Subcutaneous abdominal adipose tissue (tissue), 5 donors: ENCODE results near the gene DDTL.
"Not testable (repeated sequence)": the region's sequence is repeated elsewhere in the genome, so short reads cannot be mapped to it uniquely, and the experiment has no call there.

Source experiments
- H3K27ac ChIP-seq: one replicate; pipeline ENCODE4 v1.7.0; 2013; ENCODE audit warnings: low read depth, mild to moderate bottlenecking, inconsistent platforms, low read length, moderate library complexity
- H3K27me3 ChIP-seq, 5 donors: one replicate each; pipeline ENCODE4 v1.7.0; 2013; ENCODE audit warnings: low read length in 5 of 5, inconsistent platforms in 1 of 5; ENCODE audit not compliant: control insufficient read depth in 5 of 5, insufficient read depth in 4 of 5
- H3K36me3 ChIP-seq, 5 donors: one replicate each; pipeline ENCODE4 v1.7.0; 2013; ENCODE audit warnings: low read length in 5 of 5; ENCODE audit not compliant: control insufficient read depth in 5 of 5, insufficient read depth in 5 of 5
- H3K4me1 ChIP-seq, 5 donors: one replicate each; pipeline ENCODE4 v1.7.0; 2013; ENCODE audit warnings: low read length in 5 of 5, mild to moderate bottlenecking in 3 of 5, moderate library complexity in 1 of 5; ENCODE audit not compliant: control insufficient read depth in 5 of 5, insufficient read depth in 5 of 5
- H3K4me3 ChIP-seq, 5 donors: one replicate each; pipeline ENCODE4 v1.7.0; 2013; ENCODE audit warnings: low read length in 5 of 5, low read depth in 1 of 5
- H3K9ac ChIP-seq, 5 donors: one replicate each; pipeline ENCODE4 v1.7.0; 2013; ENCODE audit warnings: low read length in 5 of 5, mild to moderate bottlenecking in 4 of 5, moderate library complexity in 3 of 5
- H3K9me3 ChIP-seq, 5 donors: one replicate each; pipeline ENCODE4 v1.7.0; 2013; ENCODE audit warnings: low read length in 5 of 5; ENCODE audit not compliant: control insufficient read depth in 5 of 5
- donor health status: healthy.
- donor health status: healthy.
- donor health status: healthy.
- donor health status: healthy.
- donor health status: healthy.

DDTL gene

DNA sequence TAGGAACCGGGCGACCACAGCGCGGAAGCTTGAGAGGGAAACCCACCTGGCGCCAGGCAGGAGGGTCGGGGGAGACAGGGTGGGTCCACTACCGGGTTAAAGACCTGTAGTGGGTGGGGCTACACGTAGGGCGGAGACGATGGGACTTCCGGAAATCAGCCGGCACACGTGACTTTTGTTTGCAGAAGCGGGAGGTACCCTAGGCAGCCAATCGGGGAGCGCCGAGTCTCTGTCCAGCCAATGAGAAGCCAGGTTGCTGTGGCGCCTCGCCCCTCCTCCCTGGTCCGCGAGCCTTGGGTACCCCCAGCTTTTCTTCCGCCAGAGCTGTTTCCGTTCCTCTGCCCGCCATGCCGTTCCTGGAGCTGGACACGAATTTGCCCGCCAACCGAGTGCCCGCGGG lies at the start of gene DDTL:
TSS of gene DDTL (plus strand) at position 321 of the 400 bp plus-strand sequence. CDS start at position 348, 27 bp downstream.
- H3K27me3 ChIP-seq, H3K4me3 ChIP-seq, H3K27ac ChIP-seq, H3K9me3 ChIP-seq, H3K9ac ChIP-seq: not testable (repeated sequence)
- Histone ChIP-seq H3K4me1 (peaks cover 0 to 14% (median 10%) of the 10 kb centered on the region in 5 donors), H3K36me3 (peaks cover 0 to 26% (median 25%) of the 10 kb centered on the region in 5 donors)

DNA sequence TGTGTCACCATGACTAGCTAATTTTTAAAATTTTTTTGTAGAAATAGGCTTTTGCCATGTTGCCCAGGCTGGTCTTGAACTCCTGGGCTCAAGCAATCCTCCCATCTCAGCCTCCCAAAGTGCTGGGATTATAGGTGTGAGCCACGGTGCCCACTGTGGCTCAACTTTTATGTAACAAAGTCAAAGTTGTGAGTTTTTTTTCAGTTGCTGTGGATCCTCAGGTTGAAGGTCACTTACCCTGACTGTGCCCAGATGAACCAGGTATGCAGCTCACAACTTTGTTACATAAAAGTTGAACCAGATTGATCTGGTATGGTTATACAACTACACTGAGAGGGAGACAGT lies 46.4 kb upstream of the DDTL start:
- H3K9me3 ChIP-seq, H3K9ac ChIP-seq, H3K27ac ChIP-seq, H3K4me3 ChIP-seq, H3K27me3 ChIP-seq, H3K4me1 ChIP-seq: not testable (repeated sequence)
- H3K36me3 ChIP-seq = peaks cover 0 to 23% (median 4%) of the 10 kb centered on the region in 5 donors

GRCh38 chr22:23921586-23922201 lies 45.0 kb upstream of the DDTL start:
- H3K27me3 ChIP-seq, H3K4me3 ChIP-seq: not testable (repeated sequence)
- peaks cover 0 to 30% (median 8%) of the 10 kb centered on the region in 5 donors for H3K36me3 ChIP-seq

GRCh38 chr22:23922921-23923320 lies 43.8 kb upstream of the DDTL start:
- Histone ChIP-seq H3K27me3 (no peaks in the 10 kb centered on the region), H3K27ac (no peak overlapping the region), H3K36me3 (peaks cover 0 to 30% (median 8%) of the 10 kb centered on the region in 5 donors), H3K9me3 (peaks cover 0 to 8% (median 7%) of the 10 kb centered on the region in 5 donors), H3K4me3 (no peak overlapping the region), H3K9ac (no peak overlapping the region), H3K4me1 (no peaks in the 10 kb centered on the region)

More at GRCh38 chr22:23921586-23922201, 45.0 kb upstream of the DDTL start:
- H3K9me3 ChIP-seq, H3K27ac ChIP-seq, H3K9ac ChIP-seq, H3K4me1 ChIP-seq: not testable (repeated sequence)

- no peak overlapping the region for H3K4me3 ChIP-seq
- no peaks in the 10 kb centered on the region for H3K4me1 ChIP-seq
- peaks cover 0 to 26% (median 8%) of the 10 kb centered on the region in 5 donors for H3K36me3 ChIP-seq
- no peak overlapping the region for H3K9ac ChIP-seq
- H3K27ac ChIP-seq = no peak overlapping the region
- no peaks in the 10 kb centered on the region for H3K27me3 ChIP-seq
- peaks cover 0 to 8% (median 7%) of the 10 kb centered on the region in 5 donors for H3K9me3 ChIP-seq
Observed at GRCh38 chr22:23925020-23925606, 41.6 kb upstream of the DDTL start.

- H3K9ac ChIP-seq = no peak overlapping the region
- H3K4me1 ChIP-seq = no peaks in the 10 kb centered on the region
- H3K27ac ChIP-seq = no peak overlapping the region
- H3K9me3 ChIP-seq = peaks cover 0 to 8% (median 7%) of the 10 kb centered on the region in 5 donors
- no peak overlapping the region for H3K4me3 ChIP-seq
- H3K27me3 ChIP-seq = no peaks in the 10 kb centered on the region
- H3K36me3 ChIP-seq = peaks cover 0 to 26% (median 8%) of the 10 kb centered on the region in 5 donors
Observed at GRCh38 chr22:23926561-23926960, 40.1 kb upstream of the DDTL start.

DNA sequence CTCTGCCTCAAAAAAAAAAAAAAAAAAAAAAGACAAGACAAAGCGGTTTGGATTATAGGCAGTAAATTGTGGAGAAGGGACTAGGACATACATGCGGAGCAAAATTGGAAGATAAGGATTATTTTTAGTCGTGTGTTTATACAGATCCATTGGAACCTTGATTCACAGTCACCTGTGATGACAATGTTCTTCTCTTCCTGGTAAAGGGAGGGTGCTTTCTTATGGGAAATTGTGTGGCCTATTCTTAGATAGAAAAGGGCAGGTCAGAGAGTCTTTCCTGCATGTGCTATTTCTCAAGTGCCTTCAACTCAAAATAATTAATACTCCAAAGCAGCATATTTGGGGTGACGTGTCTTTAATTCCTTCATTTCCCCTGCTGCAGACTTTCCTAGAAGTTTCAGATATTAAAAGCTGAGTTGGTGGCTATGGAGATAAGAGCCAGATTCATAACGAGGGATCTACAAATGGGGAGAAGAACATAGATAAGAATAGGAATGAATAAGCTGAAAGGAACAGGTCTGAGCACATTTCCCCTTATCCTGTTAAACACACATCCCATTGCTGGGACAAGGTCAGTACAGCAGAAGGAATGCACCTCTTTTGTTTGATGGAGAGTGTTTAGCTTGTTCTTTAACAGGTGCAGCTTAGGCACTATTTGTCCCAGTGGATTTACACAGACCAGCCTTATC lies 28.2 kb upstream of the DDTL start:
- Histone ChIP-seq H3K4me1 (no peaks in the 10 kb centered on the region), H3K9me3 (no peaks in the 10 kb centered on the region), H3K36me3 (no peaks in the 10 kb centered on the region), H3K4me3 (no peak overlapping the region), H3K27me3 (no peaks in the 10 kb centered on the region), H3K27ac (no peak overlapping the region), H3K9ac (no peak overlapping the region)

DNA sequence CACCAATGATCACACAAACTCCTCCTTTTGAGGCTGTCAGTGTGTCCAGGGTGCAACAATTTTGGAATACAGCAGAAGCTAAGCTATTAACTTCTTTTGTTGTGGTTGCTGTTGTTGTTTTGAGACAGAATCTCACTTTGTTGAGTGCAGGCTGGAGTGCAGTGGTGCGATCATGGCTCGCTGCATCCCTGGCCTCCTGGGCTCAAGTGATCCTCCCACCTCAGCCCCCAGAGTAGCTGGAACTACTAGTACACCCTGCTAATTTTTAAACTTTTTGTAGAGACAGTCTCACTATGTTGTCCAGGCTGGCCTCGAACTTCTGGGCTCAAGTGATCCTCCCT lies 27.7 kb upstream of the DDTL start:
- Histone ChIP-seq H3K36me3 (no peaks in the 10 kb centered on the region), H3K27ac (no peak overlapping the region)

DNA sequence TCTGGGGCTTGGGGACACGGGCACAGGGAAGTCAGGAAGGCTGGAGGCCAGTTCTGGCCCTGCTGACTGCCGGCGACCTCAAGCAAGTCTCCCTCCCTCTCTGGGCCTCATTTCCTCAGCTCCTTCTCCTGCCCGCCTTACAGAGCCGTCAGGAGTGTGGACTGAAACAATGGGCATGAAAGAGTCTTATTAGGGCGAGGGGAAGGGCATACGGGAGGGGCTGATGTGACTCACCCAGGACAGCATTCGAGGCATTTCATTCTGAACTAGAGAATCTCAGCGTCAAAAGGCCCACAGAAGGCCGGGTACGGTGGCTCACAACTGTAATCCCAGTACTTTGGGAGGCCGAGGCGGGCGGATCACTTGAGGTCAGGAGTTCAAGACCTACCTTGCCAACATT lies 26.5 kb upstream of the DDTL start:
- not testable (repeated sequence) for H3K27ac ChIP-seq, H3K27me3 ChIP-seq, H3K9ac ChIP-seq, H3K36me3 ChIP-seq, H3K9me3 ChIP-seq, H3K4me1 ChIP-seq, H3K4me3 ChIP-seq

More for the DNA sequence above, 27.7 kb upstream of the DDTL start:
- Histone ChIP-seq H3K4me1 (no peaks in the 10 kb centered on the region), H3K27me3 (no peaks in the 10 kb centered on the region), H3K4me3 (no peak overlapping the region), H3K9me3 (no peaks in the 10 kb centered on the region), H3K9ac (no peak overlapping the region)

- H3K4me3 ChIP-seq, H3K27me3 ChIP-seq, H3K36me3 ChIP-seq, H3K27ac ChIP-seq, H3K9me3 ChIP-seq, H3K9ac ChIP-seq, H3K4me1 ChIP-seq: not testable (repeated sequence)
Observed at GRCh38 chr22:23947391-23947790, 19.3 kb upstream of the DDTL start.
